Naive thymus-derived CD8-positive, alpha-beta T cell (primary cell): ENCODE measurements around the gene XAF1. TPM values are rescaled to one million over a fixed set of nuclear protein-coding genes. Genes with fewer than 3 reads are reported as not detected.
A peak's percentile ranks its signal among the peaks of the same experiment; 100 is the strongest.

Experiments
- ATAC-seq, 2 donors: fragments of 150-1000 bp; cut with Tn5 transposase in 1 of 2; sonication (Bioruptor Pico), chemical (Tn5 transposase) in 1 of 2; 1 replicate in 1 of 2; 2 replicates in 1 of 2; pipeline ENCODE4 v1.10.0; 2021; ENCODE audit warnings: mild to moderate bottlenecking in 2 of 2, moderate library complexity in 2 of 2
- POLR2A ChIA-PET: fragments of 350-600 bp; sonication (Branson Sonifier 250); formaldehyde crosslinking; loops from one replicate; lab custom pipeline; 2021; ENCODE audit warnings: antibody characterized with exemption; lab: Charles Lee
- DNase-seq, 10 donors: peaks; one replicate each; pipeline versions ENCODE4 v3.0.0 to v3.0.0-alpha.2; 2020 to 2022
- H3K27ac Mint-ChIP-seq, 10 donors: one replicate each; pipeline ENCODE4 v1.8.0; 2020 to 2022; ENCODE audit warnings: mild to moderate bottlenecking in 10 of 10, mixed read lengths in 10 of 10, moderate library complexity in 4 of 10, inconsistent platforms in 1 of 10
- H3K27me3 Mint-ChIP-seq, 5 donors: one replicate each; pipeline ENCODE4 v1.8.0; 2021 to 2022; ENCODE audit warnings: mixed read lengths in 5 of 5
- H3K36me3 Mint-ChIP-seq, 3 donors: one replicate each; pipeline ENCODE4 v1.8.0; 2020 to 2022; ENCODE audit warnings: mixed read lengths in 3 of 3, mild to moderate bottlenecking in 2 of 3, inconsistent platforms in 1 of 3
- H3K4me1 Mint-ChIP-seq, 4 donors: one replicate each; pipeline ENCODE4 v1.8.0; 2021 to 2022; ENCODE audit warnings: mixed read lengths in 4 of 4
- H3K4me3 Mint-ChIP-seq, 10 donors: one replicate each; pipeline ENCODE4 v1.8.0; 2020 to 2022; ENCODE audit warnings: mild to moderate bottlenecking in 10 of 10, mixed read lengths in 10 of 10, moderate library complexity in 6 of 10, inconsistent platforms in 1 of 10
- H3K9me3 Mint-ChIP-seq, 9 donors: one replicate each; pipeline ENCODE4 v1.8.0; 2020 to 2022; ENCODE audit warnings: mixed read lengths in 9 of 9, mild to moderate bottlenecking in 3 of 9, inconsistent platforms in 1 of 9, moderate library complexity in 1 of 9
- polyA plus RNA-seq, 3 donors: library from polyadenylated mRNA; unstranded; fragments of 300-500 nt; fragmentation: Illumina TruSeq; gene quantifications; one replicate each; pipeline ENCODE4 v1.2.3, GENCODE V29; 2021
- total RNA-seq, 8 experiments: library from RNA in 2 of 8; stranded (reverse) in 2 of 8; gene quantifications; one replicate each; pipeline ENCODE4 v1.2.3 and lab custom pipeline; 2021 to 2026

The XAF1 gene, protein sequence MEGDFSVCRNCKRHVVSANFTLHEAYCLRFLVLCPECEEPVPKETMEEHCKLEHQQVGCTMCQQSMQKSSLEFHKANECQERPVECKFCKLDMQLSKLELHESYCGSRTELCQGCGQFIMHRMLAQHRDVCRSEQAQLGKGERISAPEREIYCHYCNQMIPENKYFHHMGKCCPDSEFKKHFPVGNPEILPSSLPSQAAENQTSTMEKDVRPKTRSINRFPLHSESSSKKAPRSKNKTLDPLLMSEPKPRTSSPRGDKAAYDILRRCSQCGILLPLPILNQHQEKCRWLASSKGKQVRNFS
- total RNA-seq (10 to 100 TPM; 40.7 to 41.3 TPM), polyA plus RNA-seq (10 to 100 TPM; 19.7 to 40.0 (median 22.0) TPM), total RNA-seq (lab: John Stamatoyannopoulos, UW) (18.4 to 101 (median 27.3) reads per million in 6 experiments)

DNA sequence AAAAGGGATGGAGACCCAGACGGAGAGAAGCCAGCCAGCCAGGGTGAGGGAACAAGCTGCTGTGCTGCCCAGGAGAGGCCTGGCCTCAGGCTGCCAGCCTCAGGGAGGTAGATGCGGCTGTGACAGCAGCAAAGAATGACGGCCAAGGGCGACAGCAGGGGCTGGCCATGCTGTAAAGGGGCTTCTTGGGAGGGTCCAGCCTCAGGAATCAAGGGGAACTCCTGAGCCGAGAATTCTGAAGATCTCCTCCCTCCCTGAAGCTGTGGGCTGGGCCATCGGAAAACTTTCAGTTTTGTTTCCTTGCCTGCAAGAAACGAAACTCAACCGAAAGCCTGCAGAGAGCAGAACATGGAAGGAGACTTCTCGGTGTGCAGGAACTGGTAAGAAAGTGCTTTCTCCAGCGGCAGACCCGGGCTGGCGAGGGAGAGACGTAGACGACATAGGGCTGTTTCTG, at the start of gene XAF1:
XAF1 (plus strand) TSS at position 316 of the 454 bp plus-strand sequence; CDS start at position 349, 33 bp downstream.
- POLR2A ChIA-PET, result interaction anchor here (0.5 kb wide), 1 partner anchor 318 kb away, joined by 9 read pairs; no protein-coding TSS in a partner anchor
- H3K27ac Mint-ChIP-seq, result peak within 1 kb of the TSS; percentile 91 to 100 (median 96)
- no peaks in the 10 kb centered on the region for H3K27me3 Mint-ChIP-seq
- H3K36me3 Mint-ChIP-seq, result peaks cover 4 to 29% (median 26%) of the 10 kb centered on the region in 3 donors
- DNase-seq (peak in 8 of 10 donors; percentile 7 to 61 (median 40)), ATAC-seq (peak; percentile 76 to 79)
- peaks cover 43 to 71% (median 66%) of the 10 kb centered on the region in 4 donors for H3K4me1 Mint-ChIP-seq
- no peaks in the 10 kb centered on the region for H3K9me3 Mint-ChIP-seq
- H3K4me3 Mint-ChIP-seq, result peak within 1 kb of the TSS; percentile 93 to 100 (median 98)

DNA sequence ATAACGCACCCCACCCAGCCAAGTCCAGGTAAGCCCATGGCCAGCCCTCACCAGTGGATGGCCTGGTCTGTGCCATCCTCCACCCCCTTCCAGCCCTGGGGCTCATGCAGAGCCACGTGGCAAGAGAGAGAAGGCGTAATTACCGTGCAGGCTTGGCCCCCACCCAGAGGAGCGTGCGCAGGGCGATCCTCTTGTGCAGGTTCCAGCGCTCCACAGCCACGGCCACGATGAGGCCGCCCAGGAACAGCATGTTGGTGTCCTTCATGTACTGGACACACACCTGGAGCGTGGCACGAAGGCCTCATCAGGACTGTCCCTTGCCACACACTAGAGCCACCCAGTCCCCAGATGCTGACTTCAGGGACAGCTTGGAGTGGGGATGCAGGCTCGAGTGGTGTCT, 49.3 kb upstream of the XAF1 start:
- POLR2A ChIA-PET, result no interaction called here
- peaks cover 24 to 73% (median 51%) of the 10 kb centered on the region in 5 donors for H3K27me3 Mint-ChIP-seq
- H3K27ac Mint-ChIP-seq, result no peak overlapping the region

DNA sequence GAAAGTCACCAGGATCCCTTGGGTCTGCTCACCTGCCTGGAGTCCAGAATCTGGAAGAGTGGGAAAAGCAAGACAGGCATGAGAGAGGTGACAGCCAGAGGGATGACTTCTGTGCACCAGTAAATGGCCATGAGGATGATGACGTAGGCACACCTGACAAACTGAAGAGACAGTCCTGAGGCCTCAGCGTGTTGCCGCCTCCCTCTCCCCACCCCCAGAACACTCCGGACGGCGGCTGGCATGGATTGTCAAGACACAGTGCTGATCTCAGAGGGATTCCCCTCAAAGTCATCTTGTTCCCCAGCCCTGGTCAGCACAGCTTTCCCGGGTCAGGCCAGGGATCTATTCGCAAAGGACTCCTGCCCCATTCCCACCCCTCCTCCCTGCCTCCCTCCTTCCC, 48.9 kb upstream of the XAF1 start:
- Mint-ChIP-seq H3K4me3 (no peak overlapping the region), H3K9me3 (no peaks in the 10 kb centered on the region), H3K4me1 (peaks cover under 1 to 6% (median 5%) of the 10 kb centered on the region in 4 donors), H3K27ac (no peak overlapping the region), H3K36me3 (no peaks in the 10 kb centered on the region), H3K27me3 (peaks cover 27 to 78% (median 56%) of the 10 kb centered on the region in 5 donors)
- POLR2A ChIA-PET, result no interaction called here
- ATAC-seq (no peak), DNase-seq (peak in 1 of 10 donors; percentile 14)

More for the DNA sequence above, 49.3 kb upstream of the XAF1 start:
- no peak overlapping the region for H3K4me3 Mint-ChIP-seq
- H3K36me3 Mint-ChIP-seq, result no peaks in the 10 kb centered on the region
- ATAC-seq, result no peak
- H3K4me1 Mint-ChIP-seq, result peaks cover 0 to 5% (median 3%) of the 10 kb centered on the region in 4 donors
- H3K9me3 Mint-ChIP-seq, result no peaks in the 10 kb centered on the region
- DNase-seq, result no peak

DNA sequence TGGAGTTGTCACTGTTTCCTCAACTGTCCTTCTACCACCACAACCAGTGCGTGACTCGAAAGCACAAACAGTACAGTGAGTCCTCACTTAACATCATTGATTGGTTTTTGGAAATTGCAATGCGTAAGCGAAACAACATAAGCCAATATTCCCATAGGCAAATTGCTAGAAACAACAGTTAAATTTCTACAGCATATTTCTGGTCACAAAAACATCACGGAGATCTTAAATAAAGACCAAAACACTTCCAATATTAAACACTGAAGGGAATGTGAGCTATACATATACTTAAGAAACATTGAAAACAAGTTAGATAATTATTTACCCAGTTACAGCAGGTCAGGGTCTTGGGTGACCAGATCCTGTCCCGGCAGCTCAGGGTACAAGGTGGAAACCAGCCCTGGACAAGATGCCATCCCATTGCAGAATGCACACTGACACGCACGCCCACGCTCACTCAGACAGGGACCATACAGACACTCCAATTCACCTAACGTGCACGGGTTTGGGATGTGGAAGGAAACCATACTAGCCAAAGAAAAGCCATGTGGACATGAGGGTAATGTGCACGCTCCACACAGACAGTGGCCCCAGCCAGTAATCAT, 47.4 kb upstream of the XAF1 start:
- Mint-ChIP-seq H3K4me3 (no peak overlapping the region), H3K27ac (no peak overlapping the region), H3K4me1 (peaks cover 7 to 15% (median 13%) of the 10 kb centered on the region in 4 donors), H3K27me3 (peaks cover 33 to 85% (median 62%) of the 10 kb centered on the region in 5 donors), H3K36me3 (no peaks in the 10 kb centered on the region), H3K9me3 (no peaks in the 10 kb centered on the region)
- POLR2A ChIA-PET, result no interaction called here
- peak in 1 of 10 donors; percentile 30 for DNase-seq
- no peak for ATAC-seq

DNA sequence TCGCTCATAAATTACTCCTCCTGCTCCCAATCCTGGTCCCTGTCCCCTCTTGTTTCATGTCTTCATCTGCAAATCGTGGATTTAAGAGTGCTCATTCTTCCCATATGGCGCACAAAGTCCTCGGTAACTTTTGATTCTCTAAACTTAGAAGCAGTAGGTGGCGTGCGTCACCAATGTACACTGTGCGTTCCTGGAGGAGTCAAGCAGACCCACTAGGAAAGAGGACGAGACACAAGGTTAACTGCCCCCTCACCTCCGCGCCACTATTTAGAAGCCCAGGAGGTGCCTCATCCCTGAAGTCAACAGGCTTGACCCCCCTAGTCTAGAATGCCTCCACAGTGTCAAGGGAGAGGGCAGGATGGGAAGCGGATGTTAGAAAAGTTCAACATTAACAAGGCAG, 45.5 kb upstream of the XAF1 start:
- H3K4me1 Mint-ChIP-seq, result peaks cover 12 to 23% (median 22%) of the 10 kb centered on the region in 4 donors
- POLR2A ChIA-PET, result no interaction called here
- H3K36me3 Mint-ChIP-seq, result peaks cover 0 to 2% (median 0%) of the 10 kb centered on the region in 3 donors
- H3K27me3 Mint-ChIP-seq, result peaks cover 36 to 88% (median 67%) of the 10 kb centered on the region in 5 donors
- H3K9me3 Mint-ChIP-seq, result peaks cover 0 to 3% (median 0%) of the 10 kb centered on the region in 9 donors
- no peak for DNase-seq
- H3K4me3 Mint-ChIP-seq, result no peak overlapping the region
- ATAC-seq, result no peak
- no peak overlapping the region for H3K27ac Mint-ChIP-seq

DNA sequence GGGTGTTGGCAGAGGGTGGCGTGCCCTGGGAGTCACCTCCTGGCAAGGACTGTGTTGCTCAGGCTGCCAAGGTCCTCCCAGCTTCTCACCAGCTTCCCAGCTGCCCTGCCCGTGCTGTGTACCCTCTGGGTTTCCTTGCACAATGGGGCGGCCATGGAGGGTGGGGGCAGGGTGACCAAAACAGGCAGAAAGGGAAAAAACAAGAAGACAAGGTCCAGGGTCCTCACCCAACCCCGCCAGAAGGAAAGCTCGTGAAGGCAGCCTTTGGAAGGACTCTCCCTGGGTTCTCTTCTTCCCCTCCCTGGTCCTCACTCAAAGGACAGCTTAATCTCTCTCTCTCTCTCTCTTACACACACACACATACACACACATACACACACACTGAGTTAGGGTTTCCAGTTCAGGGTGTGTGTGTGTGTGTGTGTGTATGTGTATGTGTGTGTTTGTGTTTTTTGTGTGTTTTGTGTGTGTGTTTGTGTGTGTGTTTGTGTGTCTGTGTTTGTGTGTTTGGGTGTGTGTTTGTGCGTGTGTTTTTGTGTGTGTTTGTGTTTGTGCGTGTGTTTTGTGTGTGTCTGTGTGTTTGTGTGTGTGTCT, 44.7 kb upstream of the XAF1 start:
- H3K4me3 Mint-ChIP-seq, result peak overlapping the region in 1 of 10 donors; percentile 60
- ATAC-seq, result no peak
- no peak for DNase-seq
- peaks cover 0 to 7% (median 2%) of the 10 kb centered on the region in 3 donors for H3K36me3 Mint-ChIP-seq
- H3K27me3 Mint-ChIP-seq, result peaks cover 44 to 96% (median 72%) of the 10 kb centered on the region in 5 donors
- H3K9me3 Mint-ChIP-seq, result peaks cover 0 to 4% (median 2%) of the 10 kb centered on the region in 9 donors
- POLR2A ChIA-PET, result no interaction called here
- H3K27ac Mint-ChIP-seq, result no peak overlapping the region
- H3K4me1 Mint-ChIP-seq, result peaks cover 12 to 23% (median 22%) of the 10 kb centered on the region in 4 donors

DNA sequence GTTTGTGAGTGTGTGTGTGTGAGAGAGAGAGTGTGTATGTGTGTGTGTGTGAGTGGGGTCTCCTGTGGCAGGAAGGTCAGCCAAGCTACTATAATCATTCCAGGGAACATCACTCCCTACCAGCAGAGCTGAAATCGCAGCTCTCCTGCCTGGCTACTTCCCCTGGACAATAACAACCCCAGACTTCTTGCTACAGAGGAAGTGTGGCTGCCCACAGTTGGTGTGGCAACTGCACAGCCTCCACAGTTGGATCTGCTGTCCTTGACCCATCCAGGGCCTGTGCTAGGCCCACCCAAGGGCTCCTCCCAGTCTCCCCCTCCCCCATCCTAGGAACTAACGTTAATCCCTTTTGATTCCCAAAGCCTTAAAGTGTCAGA, 44.2 kb upstream of the XAF1 start:
- Mint-ChIP-seq H3K4me3 (no peak overlapping the region), H3K27me3 (peaks cover 46 to 97% (median 72%) of the 10 kb centered on the region in 5 donors), H3K36me3 (peaks cover 0 to 11% (median 2%) of the 10 kb centered on the region in 3 donors), H3K27ac (no peak overlapping the region), H3K9me3 (peaks cover 0 to 7% (median 4%) of the 10 kb centered on the region in 9 donors), H3K4me1 (peaks cover 12 to 23% (median 22%) of the 10 kb centered on the region in 4 donors)
- ATAC-seq, result no peak
- POLR2A ChIA-PET, result no interaction called here
- no peak for DNase-seq

DNA sequence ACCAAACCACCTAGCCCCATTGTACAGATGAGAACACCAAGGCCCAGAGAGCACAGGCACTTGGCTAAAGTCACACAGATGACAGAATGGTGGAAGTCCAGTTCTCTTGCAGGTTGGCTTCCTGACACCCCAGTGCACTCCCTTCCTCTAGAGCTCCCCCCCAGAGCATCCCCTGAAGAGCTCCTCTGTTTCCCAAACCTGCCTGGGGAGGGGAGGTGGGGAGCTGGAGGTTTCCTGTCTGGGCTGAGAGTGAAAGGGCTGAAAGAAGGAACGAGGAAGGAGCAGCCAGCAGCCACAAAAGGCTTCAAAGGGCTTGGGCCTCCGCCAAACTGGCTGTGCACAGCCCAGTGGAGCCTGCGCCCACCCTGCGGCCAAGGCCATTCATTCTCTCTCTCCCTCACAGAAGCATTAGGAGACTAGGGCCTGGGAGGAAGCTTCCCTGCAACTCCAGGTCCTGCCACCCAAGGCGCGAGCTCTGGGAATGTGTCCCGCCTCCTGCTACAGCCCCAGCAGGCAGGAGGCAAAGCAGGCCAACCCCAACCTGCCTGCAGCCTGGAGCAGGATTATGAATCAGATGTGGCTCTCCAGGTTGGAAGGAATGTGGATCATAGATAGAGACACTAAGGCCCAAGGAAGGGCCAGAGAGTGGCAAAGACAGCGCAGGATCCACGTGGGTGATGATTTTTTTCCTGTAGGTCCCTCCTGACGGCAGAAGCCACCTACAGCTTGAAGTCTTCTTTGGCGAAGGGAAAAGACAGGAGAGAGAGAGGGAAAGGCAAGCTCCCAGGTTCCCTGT, 43.6 kb upstream of the XAF1 start:
- Mint-ChIP-seq H3K9me3 (peaks cover 0 to 11% (median 4%) of the 10 kb centered on the region in 9 donors), H3K36me3 (peaks cover 0 to 13% (median 2%) of the 10 kb centered on the region in 3 donors), H3K27me3 (peaks cover 45 to 92% (median 69%) of the 10 kb centered on the region in 5 donors), H3K4me1 (peaks cover 12 to 23% (median 22%) of the 10 kb centered on the region in 4 donors), H3K4me3 (peak overlapping the region in 9 of 10 donors; percentile 47 to 83 (median 70)), H3K27ac (no peak overlapping the region)
- POLR2A ChIA-PET, result no interaction called here
- DNase-seq, result no peak
- ATAC-seq, result no peak

DNA sequence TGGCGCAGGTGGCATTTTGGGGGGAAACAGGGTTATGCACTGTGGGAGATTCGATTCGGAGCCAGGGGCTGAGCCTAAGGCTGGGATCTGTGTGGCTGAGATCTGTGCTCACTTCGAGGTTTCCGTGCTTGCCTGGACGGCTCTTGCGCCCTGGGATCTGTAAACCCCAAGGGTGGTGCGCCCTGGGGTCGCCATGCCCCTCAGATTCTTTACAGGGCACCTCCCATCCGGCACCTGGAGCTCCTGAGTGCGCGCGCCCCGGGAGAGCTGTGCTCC, 43.1 kb upstream of the XAF1 start:
- peaks cover 0 to 13% (median 4%) of the 10 kb centered on the region in 3 donors for H3K36me3 Mint-ChIP-seq
- POLR2A ChIA-PET, result no interaction called here
- no peak for ATAC-seq
- H3K4me1 Mint-ChIP-seq, result peaks cover 12 to 23% (median 22%) of the 10 kb centered on the region in 4 donors
- H3K27ac Mint-ChIP-seq, result no peak overlapping the region
- peaks cover 0 to 15% (median 4%) of the 10 kb centered on the region in 9 donors for H3K9me3 Mint-ChIP-seq
- no peak for DNase-seq
- H3K4me3 Mint-ChIP-seq, result peak overlapping the region in 9 of 10 donors; percentile 47 to 83 (median 68)
- H3K27me3 Mint-ChIP-seq, result peaks cover 42 to 92% (median 68%) of the 10 kb centered on the region in 5 donors

DNA sequence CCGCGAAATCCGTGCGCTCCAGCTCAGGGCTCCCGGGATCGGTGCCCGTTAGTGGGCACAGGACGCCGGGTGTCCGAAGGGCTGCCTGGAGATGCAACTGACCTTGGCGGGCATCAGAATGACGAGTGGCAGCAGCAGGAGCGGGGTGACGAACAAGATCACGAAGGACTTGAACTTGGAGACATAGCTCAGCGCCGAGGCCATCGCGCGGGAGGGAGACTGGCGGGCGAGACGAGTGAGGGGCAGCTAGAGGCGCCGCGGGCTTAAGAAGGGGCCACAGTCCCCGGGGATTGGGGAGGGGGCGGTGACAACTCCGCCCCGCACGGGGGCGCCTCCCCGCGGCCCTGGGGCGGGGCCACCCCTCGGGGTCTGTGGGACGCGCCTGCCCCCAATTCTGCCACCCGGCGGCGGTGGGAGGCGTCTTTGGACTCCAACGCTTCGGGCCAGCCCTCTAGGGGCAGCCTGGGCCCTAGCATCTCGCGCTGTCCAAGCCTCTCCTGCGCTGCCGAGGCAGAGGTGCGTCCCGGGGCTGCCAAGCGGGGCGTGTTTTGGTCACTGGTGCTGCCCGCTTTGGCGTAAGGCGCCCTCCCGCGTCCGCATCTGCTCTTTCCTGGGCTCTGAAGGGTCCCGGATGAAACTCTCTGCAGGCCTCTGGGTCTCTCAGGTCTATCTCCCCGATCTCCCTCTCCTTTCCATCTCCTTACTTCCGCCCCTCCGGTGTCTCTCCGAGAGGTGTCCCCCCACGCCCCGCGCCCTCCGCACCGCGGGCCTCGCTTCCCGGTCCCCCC, 42.5 kb upstream of the XAF1 start, which contains the start of gene SLC13A5:
SLC13A5 (minus strand) TSS at position 240 of the 788 bp plus-strand sequence; CDS start at position 204, 36 bp downstream.
- POLR2A ChIA-PET, result no interaction called here
- Mint-ChIP-seq H3K4me3 (peak within 1 kb of the TSS; percentile 47 to 83 (median 70)), H3K4me1 (peaks cover 12 to 23% (median 22%) of the 10 kb centered on the region in 4 donors), H3K27me3 (peaks cover 41 to 91% (median 70%) of the 10 kb centered on the region in 5 donors), H3K27ac (no peak within 1 kb of the TSS), H3K36me3 (peaks cover 0 to 13% (median 4%) of the 10 kb centered on the region in 3 donors), H3K9me3 (peaks cover 0 to 18% (median 4%) of the 10 kb centered on the region in 9 donors)
- ATAC-seq (peak; percentile 25 to 49), DNase-seq (peak in 1 of 10 donors; percentile 4)

DNA sequence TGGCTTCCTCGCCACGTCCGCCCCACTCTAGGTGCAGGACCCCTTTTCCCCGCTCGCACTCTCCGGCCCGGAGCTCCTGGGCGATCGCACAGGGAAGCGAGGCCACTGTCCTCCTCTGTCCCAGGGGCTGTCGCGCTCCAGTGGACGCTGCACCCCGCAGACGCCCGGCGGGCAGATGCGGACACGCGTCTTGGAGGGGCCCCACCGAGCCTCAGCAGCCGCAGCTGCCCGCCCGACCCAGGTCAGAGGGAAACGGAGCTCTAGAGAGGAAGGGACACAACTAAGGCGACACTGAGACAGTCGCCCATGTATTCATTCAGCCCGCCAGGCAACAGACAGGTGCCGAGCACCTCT, 42.0 kb upstream of the XAF1 start:
- DNase-seq, result no peak
- POLR2A ChIA-PET, result no interaction called here
- peak overlapping the region in 6 of 10 donors; percentile 19 to 79 (median 65) for H3K4me3 Mint-ChIP-seq

More for the DNA sequence above, 42.0 kb upstream of the XAF1 start:
- Mint-ChIP-seq H3K9me3 (peaks cover 0 to 18% (median 4%) of the 10 kb centered on the region in 9 donors), H3K27me3 (peaks cover 37 to 86% (median 65%) of the 10 kb centered on the region in 5 donors), H3K36me3 (peaks cover 0 to 13% (median 4%) of the 10 kb centered on the region in 3 donors), H3K27ac (no peak overlapping the region), H3K4me1 (peaks cover 12 to 23% (median 22%) of the 10 kb centered on the region in 4 donors)
- ATAC-seq, result no peak
